Measurements from ENCODE around the gene UBL7. TPM values are rescaled to one million over a fixed set of nuclear protein-coding genes. Genes with fewer than 3 reads are reported as not detected.
A peak's percentile ranks its signal among the peaks of the same experiment; 100 is the strongest.

Gene UBL7
- total RNA-seq, 6 experiments from 2014 or later: 50.9 to 68.0 (median 60.1) TPM

DNA sequence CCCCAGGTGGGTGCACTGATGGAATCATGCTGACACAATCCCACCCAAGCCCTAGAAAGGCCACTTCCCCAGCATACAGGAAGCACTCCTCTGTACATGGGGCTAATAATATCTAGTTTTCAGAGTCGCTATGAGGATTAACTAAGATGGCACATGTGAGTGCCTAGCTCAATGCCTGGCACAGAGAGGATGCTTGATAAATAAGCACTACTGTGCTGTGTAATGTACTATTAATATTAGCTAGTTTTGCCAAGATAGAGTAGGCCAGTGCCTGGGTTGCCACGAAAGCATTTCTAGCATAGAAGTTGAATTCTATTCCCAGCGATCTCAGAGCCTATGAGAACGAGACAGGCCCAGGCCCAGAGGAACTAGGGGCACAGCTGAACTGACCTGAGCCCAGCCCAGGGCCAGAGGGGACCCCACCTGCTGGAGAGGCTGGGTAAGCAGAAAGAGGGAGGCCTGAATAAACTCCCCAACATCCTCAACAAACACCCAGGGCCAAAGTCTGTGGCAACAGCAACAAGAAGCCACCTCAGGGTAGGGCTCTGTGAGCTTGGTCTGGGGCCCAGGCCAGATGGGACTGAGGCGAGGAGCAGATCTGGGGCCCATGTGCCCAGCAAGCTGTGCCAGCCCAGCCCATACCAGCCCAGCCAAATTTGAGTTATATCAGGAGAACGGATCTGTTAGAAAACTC is 19.6 kb downstream of the UBL7 start:
- H3K9me3 Mint-ChIP-seq: no peaks in the 10 kb centered on the region
- H3K27ac Mint-ChIP-seq: no peak overlapping the region
- TF ChIP-seq, protein P1, sequence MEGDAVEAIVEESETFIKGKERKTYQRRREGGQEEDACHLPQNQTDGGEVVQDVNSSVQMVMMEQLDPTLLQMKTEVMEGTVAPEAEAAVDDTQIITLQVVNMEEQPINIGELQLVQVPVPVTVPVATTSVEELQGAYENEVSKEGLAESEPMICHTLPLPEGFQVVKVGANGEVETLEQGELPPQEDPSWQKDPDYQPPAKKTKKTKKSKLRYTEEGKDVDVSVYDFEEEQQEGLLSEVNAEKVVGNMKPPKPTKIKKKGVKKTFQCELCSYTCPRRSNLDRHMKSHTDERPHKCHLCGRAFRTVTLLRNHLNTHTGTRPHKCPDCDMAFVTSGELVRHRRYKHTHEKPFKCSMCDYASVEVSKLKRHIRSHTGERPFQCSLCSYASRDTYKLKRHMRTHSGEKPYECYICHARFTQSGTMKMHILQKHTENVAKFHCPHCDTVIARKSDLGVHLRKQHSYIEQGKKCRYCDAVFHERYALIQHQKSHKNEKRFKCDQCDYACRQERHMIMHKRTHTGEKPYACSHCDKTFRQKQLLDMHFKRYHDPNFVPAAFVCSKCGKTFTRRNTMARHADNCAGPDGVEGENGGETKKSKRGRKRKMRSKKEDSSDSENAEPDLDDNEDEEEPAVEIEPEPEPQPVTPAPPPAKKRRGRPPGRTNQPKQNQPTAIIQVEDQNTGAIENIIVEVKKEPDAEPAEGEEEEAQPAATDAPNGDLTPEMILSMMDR (IDR thresholded peaks at IDR 0.05): peak; percentile 19

GRCh38 chr15:74438721-74439316 is 22.1 kb downstream of the UBL7 start:
- Mint-ChIP-seq H3K36me3 (ENCODE audit: low read depth) (no peaks in the 10 kb centered on the region), H3K9me3 (no peaks in the 10 kb centered on the region), H3K27me3 (ENCODE audit: insufficient read depth) (peaks cover 3% of the 10 kb centered on the region; the same call in 1 of the 2 replicates), H3K27ac (peak overlapping the region; percentile 58), H3K4me3 (no peak overlapping the region), H3K4me1 (ENCODE audit: low read depth) (peaks cover 42% of the 10 kb centered on the region)
- DNase-seq: peak; percentile 64
- TF ChIP-seq, protein P1 (IDR thresholded peaks at IDR 0.05): peak; percentile 98

More for the DNA sequence above, 19.6 kb downstream of the UBL7 start:
- Mint-ChIP-seq H3K36me3 (ENCODE audit: low read depth) (no peaks in the 10 kb centered on the region), H3K27me3 (ENCODE audit: insufficient read depth) (peaks cover 3% of the 10 kb centered on the region; the same call in 1 of the 2 replicates), H3K4me1 (ENCODE audit: low read depth) (peaks cover 28% of the 10 kb centered on the region), H3K4me3 (no peak overlapping the region)
- no peak for DNase-seq

GRCh38 chr15:74438206-74438605 is 22.8 kb downstream of the UBL7 start:
- Mint-ChIP-seq H3K9me3 (no peaks in the 10 kb centered on the region), H3K27ac (peak overlapping the region; percentile 58), H3K4me3 (no peak overlapping the region)

GRCh38 chr15:74434263-74435136 is 26.5 kb downstream of the UBL7 start:
- Mint-ChIP-seq H3K36me3 (ENCODE audit: low read depth) (peaks cover 18% of the 10 kb centered on the region), H3K27ac (peak overlapping the region; percentile 84), H3K9me3 (no peaks in the 10 kb centered on the region), H3K4me1 (ENCODE audit: low read depth) (peaks cover 51% of the 10 kb centered on the region), H3K27me3 (ENCODE audit: insufficient read depth) (peaks cover 2% of the 10 kb centered on the region), H3K4me3 (peak overlapping the region; percentile 86)
- TF ChIP-seq, protein P1 (IDR thresholded peaks at IDR 0.05): no peak
- DNase-seq: no peak

More at GRCh38 chr15:74438206-74438605, 22.8 kb downstream of the UBL7 start:
- Mint-ChIP-seq H3K36me3 (ENCODE audit: low read depth) (no peaks in the 10 kb centered on the region), H3K27me3 (ENCODE audit: insufficient read depth) (peaks cover 3% of the 10 kb centered on the region; the same call in 1 of the 2 replicates), H3K4me1 (ENCODE audit: low read depth) (peaks cover 37% of the 10 kb centered on the region)
- TF ChIP-seq, protein P1 (IDR thresholded peaks at IDR 0.05): no peak
- DNase-seq: no peak

DNA sequence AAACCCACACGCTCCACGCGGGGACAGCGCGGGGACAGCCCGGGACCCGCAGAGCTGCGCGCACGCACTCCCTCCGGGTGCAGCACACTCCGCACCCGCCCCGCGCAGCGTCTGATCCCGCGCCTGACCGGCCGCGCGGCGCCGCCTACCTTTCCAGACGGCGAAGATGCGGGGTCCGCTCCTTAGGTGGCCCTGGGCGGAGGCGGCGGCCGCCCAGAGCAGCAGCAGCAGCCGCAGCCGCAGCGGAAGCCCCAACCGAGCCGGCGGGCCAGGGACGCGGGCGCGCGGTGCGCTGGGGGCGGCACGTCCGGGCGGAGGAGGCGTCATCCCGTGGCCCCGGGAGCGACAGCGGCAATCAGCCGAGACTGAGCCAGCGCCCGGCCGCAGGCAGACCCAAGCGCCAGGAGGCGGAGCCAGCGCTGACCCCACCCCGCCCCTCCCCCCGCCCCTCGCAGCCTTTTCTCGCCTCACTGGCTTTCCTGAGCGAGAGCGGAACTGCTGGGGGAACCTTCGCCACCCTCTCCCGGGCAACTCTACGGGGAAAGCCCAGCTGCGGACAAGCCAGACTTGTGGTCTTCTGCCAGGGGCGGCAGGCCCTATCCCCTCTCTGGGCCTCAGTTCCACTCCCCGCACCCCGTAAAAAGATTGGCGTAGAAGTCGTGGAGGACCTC is 27.2 kb downstream of the UBL7 start, which contains the start of gene SEMA7A:
Gene SEMA7A, minus strand, starts transcription at position 367 of the 671 bp plus-strand sequence. Its CDS starts 40 bp downstream, at position 327.
- Mint-ChIP-seq H3K36me3 (ENCODE audit: low read depth) (peaks cover 18% of the 10 kb centered on the region), H3K4me1 (ENCODE audit: low read depth) (peaks cover 55% of the 10 kb centered on the region), H3K9me3 (no peaks in the 10 kb centered on the region), H3K27me3 (ENCODE audit: insufficient read depth) (peaks cover 2% of the 10 kb centered on the region), H3K4me3 (peak within 1 kb of the TSS; percentile 96), H3K27ac (peak within 1 kb of the TSS; percentile 87)
- TF ChIP-seq, protein P1 (IDR thresholded peaks at IDR 0.05): peak; percentile 16; the same call in 1 of the 2 replicates
- peak; percentile 76 for DNase-seq
